ENCODE data around the gene NCBP2L. TPM values are rescaled to one million over a fixed set of nuclear protein-coding genes. Genes with fewer than 3 reads are reported as not detected.

NCBP2L gene
- polyA plus RNA-seq (2012; ENCODE audit: missing spikeins) = not detected

DNA sequence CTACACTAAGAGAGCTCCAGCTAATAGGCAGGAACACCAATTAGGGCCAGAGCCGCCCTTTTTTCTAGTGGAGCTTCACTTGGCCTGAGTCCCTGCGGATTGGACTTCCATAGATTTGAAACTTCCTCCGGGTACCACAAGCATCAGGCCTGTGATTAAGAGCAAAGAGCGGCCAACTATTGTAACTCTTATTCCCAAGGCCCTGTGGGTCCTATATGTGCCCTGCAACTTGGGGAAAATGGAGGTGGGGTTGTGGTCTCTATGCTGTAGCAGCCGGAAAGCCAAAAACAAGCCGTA is at the start of gene NCBP2L:
NCBP2L (plus strand) TSS at position 198 of the 297 bp plus-strand sequence. CDS start 16,488 bp downstream, outside the sequence.
- FAIRE-seq = no peak
- TF ChIP-seq POLR2A (IDR thresholded peaks at IDR 0.05; ENCODE audit: low read depth, low read length) (no peak), TAF1 (IDR thresholded peaks at IDR 0.05; ENCODE audit: borderline replicate concordance, low read depth, low read length) (no peak), POLR2AphosphoS5 (IDR thresholded peaks at IDR 0.05; ENCODE audit: low read depth, low read length) (no peak)
- DNase-seq (ENCODE audit: insufficient read length) = no peak

DNA sequence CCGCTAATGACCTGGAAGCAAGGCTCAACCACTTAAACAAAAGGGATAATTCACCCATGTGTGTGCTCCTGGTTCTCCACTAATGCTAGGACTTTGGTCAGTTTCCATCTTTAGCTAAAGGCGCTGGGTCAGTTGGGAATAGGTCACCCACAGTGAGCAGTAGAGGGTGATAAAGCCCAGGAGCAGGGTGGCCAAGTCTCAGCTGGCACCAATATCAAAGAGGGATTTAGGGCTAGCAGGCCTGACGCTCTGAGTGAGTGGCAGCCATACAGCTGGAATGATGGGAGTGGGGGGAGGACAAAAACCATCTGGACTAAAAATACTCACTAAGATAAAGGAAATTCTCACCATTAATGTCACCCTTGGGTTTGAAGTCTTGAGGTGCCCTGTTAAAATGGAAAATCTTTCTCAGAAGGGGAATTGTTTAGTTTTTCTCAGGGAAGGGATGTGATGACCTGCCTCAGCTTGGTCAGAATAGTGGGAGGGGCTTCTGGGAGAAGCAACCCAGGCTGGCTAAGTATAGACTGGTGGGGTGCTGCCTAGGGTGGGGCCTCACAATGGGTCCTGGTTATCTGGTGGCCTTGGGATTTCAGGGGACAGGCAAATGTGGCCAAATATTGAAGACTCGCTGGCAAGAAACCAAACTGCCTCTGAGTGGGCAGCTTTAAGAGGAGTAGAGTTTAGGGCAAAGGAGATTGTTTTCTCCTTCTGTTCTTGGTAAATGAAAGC is 49.0 kb upstream of the NCBP2L start:
- TF ChIP-seq POLR2AphosphoS5 (IDR thresholded peaks at IDR 0.05; ENCODE audit: low read depth, low read length) (no peak), POLR2A (IDR thresholded peaks at IDR 0.05; ENCODE audit: low read depth, low read length) (no peak), TAF1 (IDR thresholded peaks at IDR 0.05; ENCODE audit: borderline replicate concordance, low read depth, low read length) (no peak)
- FAIRE-seq = no peak
- no peak for DNase-seq (ENCODE audit: insufficient read length)

DNA sequence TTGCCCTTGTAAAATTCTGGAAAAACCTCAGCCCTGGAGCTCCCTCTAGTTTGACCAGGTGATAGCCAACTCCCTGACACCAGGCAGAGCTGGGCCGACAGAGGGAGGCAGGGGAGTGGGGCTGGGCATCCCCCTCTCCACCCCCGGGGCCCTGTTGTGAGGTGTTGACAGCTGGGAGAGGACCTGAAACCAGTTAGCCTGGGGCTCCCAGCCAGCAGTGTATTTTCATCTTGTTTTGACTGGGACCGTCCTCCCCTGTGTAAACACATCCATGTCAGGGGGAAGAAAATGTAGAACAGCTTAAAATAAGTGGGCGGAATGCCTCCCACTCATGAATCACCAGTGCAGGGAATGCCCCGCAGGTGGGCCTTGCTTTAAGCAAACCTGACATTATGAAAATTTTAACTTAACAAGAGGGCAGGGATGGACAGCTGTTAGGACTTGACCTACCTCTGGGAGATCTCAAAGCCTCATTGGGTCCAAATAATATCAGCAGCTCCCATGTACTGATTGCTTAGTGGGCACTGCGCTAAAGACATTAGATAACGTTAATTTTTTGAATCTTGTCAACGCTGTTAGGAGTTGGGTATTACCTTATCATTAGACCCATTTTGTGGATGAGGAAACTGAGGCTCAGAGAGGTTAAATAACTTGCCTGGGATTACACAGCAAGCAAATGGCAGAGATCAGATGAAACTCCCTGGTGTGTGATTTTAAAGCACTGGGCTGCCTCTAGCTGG is 47.8 kb upstream of the NCBP2L start:
- no peak for FAIRE-seq
- DNase-seq (ENCODE audit: insufficient read length) = no peak
- no peak for TF ChIP-seq TAF1 (IDR thresholded peaks at IDR 0.05; ENCODE audit: borderline replicate concordance, low read depth, low read length)
- TF ChIP-seq POLR2A (IDR thresholded peaks at IDR 0.05; ENCODE audit: low read depth, low read length) = no peak
- no peak for TF ChIP-seq POLR2AphosphoS5 (IDR thresholded peaks at IDR 0.05; ENCODE audit: low read depth, low read length)

DNA sequence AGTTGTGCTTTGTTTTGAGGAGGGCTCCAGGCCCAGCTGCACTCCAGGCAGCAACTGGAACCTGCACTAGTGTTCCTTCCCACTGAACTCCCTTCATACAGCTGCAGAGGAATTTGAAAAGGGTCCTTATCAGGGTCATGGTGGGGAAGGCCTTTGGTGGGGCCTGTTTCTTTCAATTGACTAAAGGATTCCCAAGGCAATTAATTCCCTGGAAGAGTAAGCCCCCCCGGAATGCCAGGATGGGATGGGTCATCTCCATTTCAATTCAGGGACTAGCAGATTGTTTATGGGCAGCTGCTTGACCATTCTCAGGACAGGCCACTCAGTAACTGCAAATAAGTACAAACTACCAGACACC is 47.3 kb upstream of the NCBP2L start:
- TF ChIP-seq POLR2AphosphoS5 (IDR thresholded peaks at IDR 0.05; ENCODE audit: low read depth, low read length) (no peak), TAF1 (IDR thresholded peaks at IDR 0.05; ENCODE audit: borderline replicate concordance, low read depth, low read length) (no peak), POLR2A (IDR thresholded peaks at IDR 0.05; ENCODE audit: low read depth, low read length) (no peak)
- DNase-seq (ENCODE audit: insufficient read length) (no peak), FAIRE-seq (no peak)

DNA sequence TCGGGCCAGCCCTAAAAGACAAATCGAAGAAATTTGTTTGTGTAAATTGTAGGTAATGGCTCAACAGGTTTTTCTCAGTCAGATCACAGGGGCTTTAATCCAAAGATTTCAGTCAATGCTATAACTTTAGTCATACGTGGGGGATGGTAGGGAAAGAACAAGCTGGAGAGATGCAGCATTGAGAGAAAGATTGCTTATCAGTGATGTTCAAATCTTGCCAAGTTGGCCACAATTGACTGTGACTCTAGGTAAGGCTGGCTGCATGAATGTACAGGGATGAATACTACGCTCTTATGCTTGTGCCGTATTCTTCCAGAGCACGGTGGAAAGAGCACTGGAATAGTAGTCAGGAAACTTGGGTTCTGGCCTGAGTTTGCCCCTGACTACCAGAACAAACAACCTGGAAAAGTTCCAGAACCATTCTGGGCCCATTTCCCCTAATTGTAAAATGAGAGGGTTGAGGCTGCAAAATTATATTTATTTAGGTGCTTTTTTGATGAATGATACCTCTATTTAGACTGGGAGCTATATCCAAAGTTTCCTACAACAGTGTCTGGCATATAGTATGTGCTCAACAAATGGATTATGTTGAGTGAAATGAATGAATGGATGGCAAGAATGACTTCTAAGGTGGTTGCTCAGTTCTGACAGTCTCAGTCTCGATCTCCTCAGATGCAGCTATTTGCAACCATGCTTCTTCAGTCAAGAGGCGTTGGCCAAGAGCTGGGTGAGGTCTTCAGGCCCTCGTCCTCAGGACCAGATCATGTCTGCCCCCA is 46.4 kb upstream of the NCBP2L start:
- FAIRE-seq = no peak
- no peak for DNase-seq (ENCODE audit: insufficient read length)
- TF ChIP-seq TAF1 (IDR thresholded peaks at IDR 0.05; ENCODE audit: borderline replicate concordance, low read depth, low read length) (no peak), POLR2A (IDR thresholded peaks at IDR 0.05; ENCODE audit: low read depth, low read length) (no peak), POLR2AphosphoS5 (IDR thresholded peaks at IDR 0.05; ENCODE audit: low read depth, low read length) (no peak)

DNA sequence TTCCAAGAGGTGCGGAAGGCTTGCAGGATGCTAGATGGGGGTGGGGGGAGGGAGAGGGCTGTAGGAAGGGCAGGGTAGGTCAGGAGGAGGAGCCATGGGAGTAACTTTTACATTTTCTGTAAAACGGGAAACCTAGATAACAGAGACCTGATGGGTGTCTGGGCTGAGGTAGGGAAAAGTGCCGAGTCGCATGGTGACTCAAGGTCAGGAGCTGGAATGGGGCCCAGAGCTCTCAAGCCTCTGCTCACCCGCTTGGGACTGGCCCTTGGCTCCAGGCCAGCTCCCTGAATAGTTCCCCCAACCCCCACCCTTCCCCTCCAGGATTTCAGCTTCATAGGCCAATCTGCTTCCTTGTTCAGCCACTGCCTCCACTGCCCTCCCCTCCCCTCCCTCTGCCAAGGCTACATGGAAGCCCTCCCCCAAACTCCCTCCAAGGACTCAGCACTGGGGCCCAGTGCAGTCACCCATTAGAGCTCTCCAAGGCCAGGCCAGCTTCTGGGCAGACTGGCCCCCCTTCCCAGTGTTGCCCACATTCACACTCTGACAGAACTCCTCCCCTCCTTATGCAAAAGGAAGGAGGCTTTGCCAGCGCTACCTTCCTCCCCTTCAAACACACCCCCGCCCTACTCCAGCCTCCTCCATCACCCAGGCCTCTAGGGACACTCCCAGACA is 45.6 kb upstream of the NCBP2L start:
- DNase-seq (ENCODE audit: insufficient read length) (no peak), FAIRE-seq (no peak)
- TF ChIP-seq POLR2A (IDR thresholded peaks at IDR 0.05; ENCODE audit: low read depth, low read length) = no peak
- no peak for TF ChIP-seq POLR2AphosphoS5 (IDR thresholded peaks at IDR 0.05; ENCODE audit: low read depth, low read length)
- TF ChIP-seq TAF1 (IDR thresholded peaks at IDR 0.05; ENCODE audit: borderline replicate concordance, low read depth, low read length) = no peak

DNA sequence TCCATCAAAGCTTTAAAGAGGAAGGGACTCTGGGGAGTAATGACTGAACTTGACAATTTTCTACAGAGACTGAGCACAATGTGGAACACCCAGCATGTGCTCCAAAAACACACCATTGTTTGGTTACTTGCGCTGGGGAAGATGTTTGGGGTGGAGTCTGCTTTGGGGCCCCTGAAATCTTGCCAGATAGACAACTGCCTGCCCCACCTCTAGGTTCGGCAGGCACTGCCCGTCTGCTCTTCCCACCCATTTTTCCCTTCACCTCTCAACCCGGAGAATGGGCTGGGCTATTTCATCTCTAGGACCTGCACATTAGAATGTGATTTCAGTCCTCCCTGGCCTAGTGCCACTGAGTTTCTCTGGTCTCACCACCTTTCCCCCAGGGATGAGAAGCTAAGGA is 43.8 kb upstream of the NCBP2L start:
- DNase-seq (ENCODE audit: insufficient read length) (no peak), FAIRE-seq (no peak)
- TF ChIP-seq TAF1 (IDR thresholded peaks at IDR 0.05; ENCODE audit: borderline replicate concordance, low read depth, low read length) = no peak
- no peak for TF ChIP-seq POLR2A (IDR thresholded peaks at IDR 0.05; ENCODE audit: low read depth, low read length)
- no peak for TF ChIP-seq POLR2AphosphoS5 (IDR thresholded peaks at IDR 0.05; ENCODE audit: low read depth, low read length)

DNA sequence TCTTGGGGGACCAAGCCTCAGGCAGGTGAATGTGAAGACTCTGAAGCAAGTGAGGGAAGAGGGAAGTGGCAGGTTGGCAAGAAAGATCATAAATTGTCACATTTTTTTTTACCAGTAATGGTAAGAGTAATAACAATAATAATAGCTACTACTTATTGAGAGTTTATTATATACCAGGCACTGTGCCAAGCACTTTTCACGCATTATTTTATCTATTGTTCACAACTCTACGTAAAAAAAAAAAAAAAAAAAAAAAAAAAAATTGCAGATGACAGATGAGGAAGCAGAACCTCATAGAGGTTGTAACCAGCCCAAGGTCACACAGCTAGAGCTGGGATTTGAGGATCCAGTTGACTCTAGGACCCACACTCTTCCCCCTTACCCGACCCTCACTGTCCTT is 42.9 kb upstream of the NCBP2L start:
- DNase-seq (ENCODE audit: insufficient read length) (no peak), FAIRE-seq (no peak)
- TF ChIP-seq POLR2AphosphoS5 (IDR thresholded peaks at IDR 0.05; ENCODE audit: low read depth, low read length) (no peak), TAF1 (IDR thresholded peaks at IDR 0.05; ENCODE audit: borderline replicate concordance, low read depth, low read length) (no peak), POLR2A (IDR thresholded peaks at IDR 0.05; ENCODE audit: low read depth, low read length) (no peak)

DNA sequence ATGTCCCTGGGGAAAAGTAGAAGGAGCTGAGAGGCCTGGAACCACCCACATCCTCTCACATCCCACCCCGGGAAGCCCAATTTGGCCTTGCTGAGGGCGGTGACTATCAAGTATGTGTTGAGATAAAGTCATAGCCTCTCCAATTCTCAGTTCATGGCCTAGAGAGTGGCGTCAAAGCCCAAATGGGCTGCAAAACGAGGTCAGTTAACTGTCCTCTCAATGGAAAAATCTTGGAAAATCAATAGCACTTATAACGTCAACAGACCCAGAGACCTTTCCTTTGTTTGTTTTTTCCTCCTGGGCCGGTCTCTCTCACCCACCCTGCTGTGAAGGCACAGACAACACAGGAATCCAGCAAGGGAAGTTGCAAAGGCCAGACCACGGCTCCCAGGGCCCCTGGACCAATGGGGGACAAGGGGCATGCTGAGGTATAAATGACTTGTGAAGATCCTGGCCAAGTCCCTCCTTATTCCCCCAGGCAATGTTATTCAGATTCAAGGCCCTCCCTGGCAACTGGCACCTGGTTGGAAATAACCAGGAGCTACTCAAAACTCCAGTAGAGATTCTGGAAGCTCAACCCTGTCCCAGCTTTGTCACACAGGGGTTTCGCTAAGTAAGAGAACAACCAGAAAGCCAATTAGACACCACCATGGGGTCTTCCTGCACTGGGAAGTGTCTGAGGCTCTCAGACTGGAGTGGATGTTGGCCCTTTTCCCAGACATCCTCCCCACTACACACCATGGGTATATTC is 40.6 kb upstream of the NCBP2L start:
- DNase-seq (ENCODE audit: insufficient read length) (no peak), FAIRE-seq (no peak)
- TF ChIP-seq TAF1 (IDR thresholded peaks at IDR 0.05; ENCODE audit: borderline replicate concordance, low read depth, low read length) (no peak), POLR2AphosphoS5 (IDR thresholded peaks at IDR 0.05; ENCODE audit: low read depth, low read length) (no peak), POLR2A (IDR thresholded peaks at IDR 0.05; ENCODE audit: low read depth, low read length) (no peak)

DNA sequence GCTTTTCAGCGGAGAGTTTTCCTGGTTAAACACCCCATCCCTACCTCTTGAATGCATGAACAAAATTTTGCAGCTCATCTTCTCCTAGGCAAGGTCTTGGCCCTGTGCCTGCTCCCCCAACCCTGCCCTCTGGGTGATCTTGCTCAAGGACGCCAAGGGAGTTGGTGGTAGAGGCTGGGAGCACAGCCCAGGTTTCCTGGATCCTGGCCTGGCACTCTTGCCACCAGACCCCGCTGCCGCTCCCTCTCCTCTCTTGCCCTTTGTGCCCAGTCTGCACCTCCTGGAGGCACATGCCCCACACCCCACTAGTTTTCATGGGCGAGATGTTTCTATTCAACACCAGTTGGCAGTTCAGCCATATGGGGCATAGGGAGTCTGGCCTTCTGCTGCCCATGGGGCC is 39.3 kb upstream of the NCBP2L start:
- DNase-seq (ENCODE audit: insufficient read length) = no peak
- FAIRE-seq = no peak
- TF ChIP-seq POLR2AphosphoS5 (IDR thresholded peaks at IDR 0.05; ENCODE audit: low read depth, low read length) = no peak
- TF ChIP-seq TAF1 (IDR thresholded peaks at IDR 0.05; ENCODE audit: borderline replicate concordance, low read depth, low read length) = no peak
- no peak for TF ChIP-seq POLR2A (IDR thresholded peaks at IDR 0.05; ENCODE audit: low read depth, low read length)
